Lower leg skin (tissue), 3 donors: ENCODE results near the gene MAJIN.

Experiments used
- CTCF ChIP-seq, 3 donors: fragments of 450-650 bp; IDR thresholded peaks; one replicate each; pipeline ENCODE4 v1.5.1; 2016; ENCODE audit warnings: antibody characterized with exemption in 3 of 3, mild to moderate bottlenecking in 3 of 3, moderate library complexity in 2 of 3
- POLR2A ChIP-seq, 2 donors: fragments of 450-650 bp; IDR thresholded peaks; one replicate each; pipeline ENCODE4 v1.6.1; 2016 to 2017; ENCODE audit warnings: antibody characterized with exemption in 2 of 2, mild to moderate bottlenecking in 1 of 2, moderate library complexity in 1 of 2

DNA sequence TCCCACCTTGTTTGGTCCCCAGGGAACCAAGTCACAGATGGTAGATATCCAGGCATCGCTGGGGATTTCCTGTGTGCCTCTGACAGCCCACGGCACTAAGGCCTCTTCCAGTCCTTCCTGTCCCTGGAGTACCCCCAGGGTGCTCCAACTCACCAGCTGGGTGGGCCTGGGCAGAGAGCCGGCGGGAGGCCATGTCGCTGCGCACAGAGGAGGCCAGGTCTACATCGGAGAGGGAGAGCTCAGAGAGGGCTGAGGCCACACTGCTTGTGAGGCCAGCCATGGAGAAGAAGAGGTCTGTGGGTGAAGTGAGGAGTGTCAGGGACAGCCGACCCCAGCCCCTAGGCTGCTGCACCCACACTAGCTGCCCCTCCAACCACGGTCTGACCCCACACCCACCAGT is 60.2 kb downstream of the MAJIN start:
- TF ChIP-seq CTCF (IDR thresholded peaks at IDR 0.05) = no peak
- no peak for TF ChIP-seq POLR2A (IDR thresholded peaks at IDR 0.05)
